ENCODE measurements around the gene LCNL1.

DNA sequence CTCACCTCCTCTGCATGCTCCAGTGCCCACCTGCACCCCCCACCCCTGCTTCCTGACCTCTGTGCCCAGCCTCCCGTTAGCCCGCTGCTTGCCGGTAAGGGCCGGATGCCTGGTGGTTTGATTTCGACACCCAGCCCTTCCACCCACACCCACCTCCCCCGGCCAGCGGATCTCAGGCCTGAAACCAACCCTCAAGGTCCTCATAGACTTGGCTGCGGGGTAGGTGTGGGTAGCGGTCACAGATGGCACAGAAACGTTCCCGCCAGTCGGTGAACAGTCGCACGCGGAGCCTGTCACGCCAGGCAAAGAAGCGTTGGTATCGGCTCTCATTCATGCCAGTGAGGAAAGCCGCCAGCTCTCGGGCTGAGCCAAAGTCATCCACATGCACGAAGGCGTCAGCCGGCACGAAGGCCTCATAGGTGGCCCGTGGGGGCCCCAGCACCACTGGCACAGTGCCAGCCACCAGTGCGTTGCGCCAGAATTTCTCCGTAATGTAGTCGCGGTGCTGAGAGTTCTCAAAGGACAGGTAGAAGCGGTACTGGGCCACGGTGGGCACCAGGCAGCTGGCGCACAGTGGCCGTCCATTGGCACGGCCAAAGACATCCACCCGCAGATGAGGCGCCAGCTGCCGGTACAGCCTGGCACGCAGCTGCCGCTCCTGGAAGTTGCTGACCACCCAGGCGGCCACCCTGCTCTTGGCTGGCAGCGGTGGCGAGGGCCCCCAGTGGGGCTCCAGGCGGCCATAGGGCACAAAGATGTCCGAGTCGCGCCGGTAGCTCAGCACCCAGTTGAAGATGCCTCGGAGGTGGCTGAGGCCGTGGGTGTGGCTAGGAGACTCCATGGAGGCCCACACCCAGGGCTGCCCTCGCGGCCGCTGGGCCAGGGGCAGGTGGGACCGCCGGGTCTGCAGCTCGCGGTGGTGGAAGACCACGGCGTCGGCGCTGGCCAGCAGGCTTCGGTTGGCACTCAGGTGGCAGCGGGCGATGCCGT is 48.0 kb downstream of the LCNL1 start:
- TF ChIP-seq, protein P1, sequence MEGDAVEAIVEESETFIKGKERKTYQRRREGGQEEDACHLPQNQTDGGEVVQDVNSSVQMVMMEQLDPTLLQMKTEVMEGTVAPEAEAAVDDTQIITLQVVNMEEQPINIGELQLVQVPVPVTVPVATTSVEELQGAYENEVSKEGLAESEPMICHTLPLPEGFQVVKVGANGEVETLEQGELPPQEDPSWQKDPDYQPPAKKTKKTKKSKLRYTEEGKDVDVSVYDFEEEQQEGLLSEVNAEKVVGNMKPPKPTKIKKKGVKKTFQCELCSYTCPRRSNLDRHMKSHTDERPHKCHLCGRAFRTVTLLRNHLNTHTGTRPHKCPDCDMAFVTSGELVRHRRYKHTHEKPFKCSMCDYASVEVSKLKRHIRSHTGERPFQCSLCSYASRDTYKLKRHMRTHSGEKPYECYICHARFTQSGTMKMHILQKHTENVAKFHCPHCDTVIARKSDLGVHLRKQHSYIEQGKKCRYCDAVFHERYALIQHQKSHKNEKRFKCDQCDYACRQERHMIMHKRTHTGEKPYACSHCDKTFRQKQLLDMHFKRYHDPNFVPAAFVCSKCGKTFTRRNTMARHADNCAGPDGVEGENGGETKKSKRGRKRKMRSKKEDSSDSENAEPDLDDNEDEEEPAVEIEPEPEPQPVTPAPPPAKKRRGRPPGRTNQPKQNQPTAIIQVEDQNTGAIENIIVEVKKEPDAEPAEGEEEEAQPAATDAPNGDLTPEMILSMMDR (conservative IDR thresholded peaks at IDR 0.05; ENCODE audit: low read length): no peak
- TF ChIP-seq EZH2phosphoT487 (IDR thresholded peaks at IDR 0.05; ENCODE audit: borderline replicate concordance): no peak

All from Loucy (cell line).